Measurements from ENCODE around the gene ACP7. TPM values are rescaled to one million over a fixed set of nuclear protein-coding genes. Genes with fewer than 3 reads are reported as not detected.

ACP7 gene
- polyA plus RNA-seq, 2 of the 4 experiments (the other 2 are of a cell fraction), result 0.06 to 0.25 TPM

- TF ChIP-seq BHLHE40 (IDR thresholded peaks at IDR 0.05; ENCODE audit: low read depth, low read length) (no peak), HDAC2 (IDR thresholded peaks at IDR 0.05) (no peak), ESRRA (IDR thresholded peaks at IDR 0.05; ENCODE audit: borderline replicate concordance, low read length) (no peak), KDM1A (IDR thresholded peaks at IDR 0.05; ENCODE audit: low read depth) (no peak), EP300 (IDR thresholded peaks at IDR 0.05) (no peak), CTCF (IDR thresholded peaks at IDR 0.05) (no peak), FOSB (CRISPR knock-in tag; IDR thresholded peaks at IDR 0.05) (no peak), FOXS1 (CRISPR knock-in tag; IDR thresholded peaks at IDR 0.05) (no peak), FOSL2 (IDR thresholded peaks at IDR 0.05) (no peak), FOSL2 (CRISPR knock-in tag; IDR thresholded peaks at IDR 0.05) (no peak), HOXB13 (CRISPR knock-in tag; IDR thresholded peaks at IDR 0.05; ENCODE audit: low read depth) (no peak), HEYL (CRISPR knock-in tag; IDR thresholded peaks at IDR 0.05) (no peak)
- DNase-seq (ENCODE audit: low read depth in 1 of 2, low spot score in 1 of 2) (no peak), ATAC-seq (no peak), FAIRE-seq (no peak)
- Histone ChIP-seq H3K4me1 (peaks cover 35% of the 10 kb centered on the region), H3K27ac (peak overlapping the region in 1 of 2 experiments; percentile 64; a peak in 3 of 6 replicates), H3K4me3 (no peak overlapping the region), H3K4me2 (no peak overlapping the region), H3K9me3 (no peaks in the 10 kb centered on the region)
- POLR2A ChIA-PET, result no interaction called here
- 87% methylated on average over 15 of the region's 15 CpGs for WGBS (ENCODE audit: missing lambda C conversion rate)
- CTCF ChIA-PET, result interaction anchor here (1.1 to 4.0 kb wide), 9 partner anchors 9 to 194 kb away, joined by 3 to 12 read pairs (median 8); no protein-coding TSS in a partner anchor
Measured at GRCh38 chr19:39155741-39156140, 71.6 kb downstream of the ACP7 start.

GRCh38 chr19:39156326-39157230, 72.4 kb downstream of the ACP7 start:
- ChIA-PET CTCF (interaction anchor here (0.9 to 4.0 kb wide), 11 partner anchors 8 to 195 kb away, joined by 3 to 12 read pairs (median 6); no protein-coding TSS in a partner anchor), POLR2A (no interaction called here)
- Histone ChIP-seq H3K27ac (peak overlapping the region in 1 of 2 experiments; percentile 64; a peak in 3 of 6 replicates), H3K4me3 (no peak overlapping the region), H3K4me2 (0 out of 3 replicates have a peak overlapping the region, but pooled peaks have one; percentile 2), H3K9me3 (no peaks in the 10 kb centered on the region), H3K4me1 (peaks cover 42% of the 10 kb centered on the region)
- ATAC-seq (no peak; a peak in 1 of 6 replicates), FAIRE-seq (no peak), DNase-seq (ENCODE audit: low read depth in 1 of 2, low spot score in 1 of 2) (no peak)
- TF ChIP-seq TP53 (CRISPR knock-in tag; IDR thresholded peaks at IDR 0.05) (no peak), GATA3 (IDR thresholded peaks at IDR 0.05; ENCODE audit: borderline replicate concordance) (no peak), POLR2A (IDR thresholded peaks at IDR 0.05; ENCODE audit: low read length) (no peak), HES2 (IDR thresholded peaks at IDR 0.05) (no peak), FOSL2 (IDR thresholded peaks at IDR 0.05) (no peak), FOSL2 (CRISPR knock-in tag; IDR thresholded peaks at IDR 0.05) (no peak), ESRRA (IDR thresholded peaks at IDR 0.05; ENCODE audit: borderline replicate concordance, low read length) (no peak), RNF2 (IDR thresholded peaks at IDR 0.05; ENCODE audit: borderline replicate concordance, low read depth) (no peak), CBX2 (IDR thresholded peaks at IDR 0.05; ENCODE audit: borderline replicate concordance, low read depth) (no peak), USF2 (IDR thresholded peaks at IDR 0.05) (no peak), RCOR1 (IDR thresholded peaks at IDR 0.05; ENCODE audit: low read depth, low read length) (no peak), RAD21 (conservative IDR thresholded peaks at IDR 0.05 in 1 of 2, IDR thresholded peaks at IDR 0.05 in 1 of 2) (no peak), JUNB (IDR thresholded peaks at IDR 0.05) (no peak), ATOH8 (CRISPR knock-in tag; IDR thresholded peaks at IDR 0.05; ENCODE audit: low read depth) (no peak)
- WGBS (ENCODE audit: missing lambda C conversion rate), result 83% methylated on average over 14 of the region's 24 CpGs

Measured in A549 (cell line).